Gastrocnemius medialis (tissue), 4 donors: Measurements from ENCODE around the gene ASMTL.

Experiments used
- CTCF ChIP-seq, 5 experiments: fragments of 450-650 bp in 3 of 5; fragments of 200-600 bp in 2 of 5; sonication (generic) in 2 of 5; IDR thresholded peaks in 4 of 5; conservative IDR thresholded peaks in 1 of 5; 1 replicate in 4 of 5; 2 replicates in 1 of 5; pipeline ENCODE4 v1.5.1; 2016 to 2019; ENCODE audit warnings: antibody characterized with exemption in 5 of 5, mild to moderate bottlenecking in 3 of 5, moderate library complexity in 3 of 5
- POLR2A ChIP-seq, 2 donors: fragments of 450-650 bp; IDR thresholded peaks; one replicate each; pipeline ENCODE4 v1.6.1; 2017; ENCODE audit warnings: antibody characterized with exemption in 2 of 2, mild to moderate bottlenecking in 2 of 2, moderate library complexity in 2 of 2

GRCh38 chrX:1354036-1355019 lies 98.4 kb downstream of the ASMTL start:
- TF ChIP-seq CTCF (IDR thresholded peaks at IDR 0.05 in 4 of 5, conservative IDR thresholded peaks at IDR 0.05 in 1 of 5) (no peak), POLR2A (IDR thresholded peaks at IDR 0.05) (no peak)
